MM.1S (cell line): ENCODE measurements around the gene ADCK1.

Source experiments
- DNase-seq: peaks from one replicate; pipeline ENCODE4 v3.0.0-alpha.2; 2015
- H2AFZ ChIP-seq: fragments of 300-600 bp; sonication (generic); 2 replicates; pipeline ENCODE4 v1.6.0; 2016; ENCODE audit warnings: antibody characterized with exemption, low read length
- H3F3A ChIP-seq: fragments of 300-600 bp; sonication (generic); 2 replicates; pipeline ENCODE4 v1.6.1; 2016; ENCODE audit warnings: mild to moderate bottlenecking, antibody characterized with exemption, low read length, moderate library complexity, mixed read lengths; ENCODE audit not compliant: insufficient read depth
- H3K27ac ChIP-seq: fragments of 300-600 bp; sonication (generic); 2 replicates; pipeline ENCODE4 v1.5.1; 2016; ENCODE audit warnings: mild to moderate bottlenecking, low read length
- H3K27me3 ChIP-seq: fragments of 300-600 bp; sonication (generic); replicated peaks from 2 replicates; pipeline ENCODE4 v1.6.0; 2016; ENCODE audit warnings: low read length; ENCODE audit not compliant: insufficient read depth
- H3K36me3 ChIP-seq: fragments of 300-600 bp; sonication (generic); replicated peaks from 2 replicates; pipeline ENCODE4 v1.6.1; 2016; ENCODE audit warnings: mild to moderate bottlenecking, low read length, mixed read lengths; ENCODE audit not compliant: insufficient read depth
- H3K4me1 ChIP-seq: fragments of 300-600 bp; sonication (generic); 2 replicates; pipeline ENCODE4 v1.6.1; 2016; ENCODE audit warnings: low read length, mixed read lengths
- H3K4me2 ChIP-seq: fragments of 300-600 bp; sonication (generic); 2 replicates; pipeline ENCODE4 v1.6.0; 2016; ENCODE audit warnings: low read depth, low read length
- H3K4me3 ChIP-seq: fragments of 300-600 bp; sonication (generic); 2 replicates; pipeline ENCODE4 v1.5.1; 2016; ENCODE audit warnings: low read length, mixed read lengths
- H3K79me2 ChIP-seq: fragments of 300-600 bp; sonication (generic); 2 replicates; pipeline ENCODE4 v1.6.1; 2016; ENCODE audit warnings: mixed run types, low read length, mixed read lengths
- H3K9ac ChIP-seq: fragments of 300-600 bp; sonication (generic); 2 replicates; pipeline ENCODE4 v1.6.1; 2016; ENCODE audit warnings: low read length, mixed read lengths
- H3K9me2 ChIP-seq: fragments of 300-600 bp; sonication (generic); replicated peaks from 2 replicates; pipeline ENCODE4 v1.6.1; 2016; ENCODE audit warnings: mild to moderate bottlenecking, low read length, mixed read lengths; ENCODE audit not compliant: insufficient read depth
- H3K9me3 ChIP-seq: fragments of 300-600 bp; sonication (generic); replicated peaks from 2 replicates; pipeline ENCODE4 v1.6.1; 2016; ENCODE audit warnings: mild to moderate bottlenecking, low read length, mixed read lengths; ENCODE audit not compliant: insufficient read depth
- H4K20me1 ChIP-seq: fragments of 300-600 bp; sonication (generic); 2 replicates; pipeline ENCODE4 v1.6.1; 2016; ENCODE audit warnings: mild to moderate bottlenecking, low read length, moderate library complexity, mixed read lengths; ENCODE audit not compliant: insufficient read depth
- CTCF ChIP-seq: fragments of 300-600 bp; sonication (generic); IDR thresholded peaks from 2 replicates; pipeline ENCODE4 v1.5.1; 2016; ENCODE audit warnings: antibody characterized with exemption, low read length, mixed read lengths
- EZH2 ChIP-seq: fragments of 300-600 bp; sonication (generic); optimal IDR thresholded peaks from 2 replicates; pipeline ENCODE3; 2017; ENCODE audit warnings: low read depth, mild to moderate bottlenecking, antibody characterized with exemption, low read length, mixed read lengths
- EZH2phosphoT487 ChIP-seq: fragments of 300-600 bp; sonication (generic); IDR thresholded peaks from 2 replicates; pipeline ENCODE4 v1.6.1; 2018; ENCODE audit warnings: antibody characterized with exemption, low read length

Gene ADCK1

GRCh38 chr14:77917491-77918201 is 117.7 kb downstream of the ADCK1 start:
- TF ChIP-seq CTCF (no peak), EZH2 (no peak), EZH2phosphoT487 (no peak)
- Histone ChIP-seq H3K9me3 (no peaks in the 10 kb centered on the region), H3K36me3 (no peaks in the 10 kb centered on the region), H3K4me1 (no peaks in the 10 kb centered on the region), H3K9me2 (no peaks in the 10 kb centered on the region), H3K4me3 (no peak overlapping the region), H3K4me2 (no peak overlapping the region), H3F3A (no peaks in the 10 kb centered on the region), H3K79me2 (no peaks in the 10 kb centered on the region), H3K27me3 (no peaks in the 10 kb centered on the region), H3K9ac (no peak overlapping the region), H3K27ac (no peak overlapping the region), H2AFZ (no peak overlapping the region), H4K20me1 (no peaks in the 10 kb centered on the region)
- DNase-seq = no peak

- H3K9me3 ChIP-seq = no peaks in the 10 kb centered on the region
- no peak overlapping the region for H3K4me3 ChIP-seq
- no peak overlapping the region for H3K9ac ChIP-seq
- H3K9me2 ChIP-seq = no peaks in the 10 kb centered on the region
- H4K20me1 ChIP-seq = no peaks in the 10 kb centered on the region
- no peaks in the 10 kb centered on the region for H3K36me3 ChIP-seq
- H3K27ac ChIP-seq = no peak overlapping the region
- no peak overlapping the region for H2AFZ ChIP-seq
- no peak overlapping the region for H3K4me2 ChIP-seq
- DNase-seq = no peak
- no peaks in the 10 kb centered on the region for H3K79me2 ChIP-seq
- TF ChIP-seq EZH2phosphoT487 (no peak), CTCF (no peak), EZH2 (no peak)
- H3K27me3 ChIP-seq = no peaks in the 10 kb centered on the region
- no peaks in the 10 kb centered on the region for H3F3A ChIP-seq
- H3K4me1 ChIP-seq = no peaks in the 10 kb centered on the region
Observed at GRCh38 chr14:77918448-77918847, 118.5 kb downstream of the ADCK1 start.

DNA sequence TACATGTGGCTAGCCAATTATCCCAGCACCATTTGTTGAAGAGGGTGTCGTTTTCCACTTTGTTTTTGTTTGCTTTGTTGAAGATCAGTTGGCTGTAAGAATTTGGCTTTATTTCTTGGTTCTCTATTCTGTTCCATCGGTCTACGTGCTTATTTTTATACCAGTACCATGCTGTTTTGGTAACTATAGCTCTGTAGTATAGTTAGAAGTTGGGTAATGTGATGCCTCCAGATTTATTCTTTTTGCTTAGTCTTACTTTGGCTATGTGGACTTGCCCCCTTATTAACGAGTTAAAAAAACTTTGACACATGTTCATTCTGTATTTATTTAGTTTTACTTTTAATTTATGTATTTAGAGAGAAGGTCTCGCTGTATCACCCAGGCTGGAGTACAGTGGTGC is 120.4 kb downstream of the ADCK1 start:
- TF ChIP-seq CTCF (no peak), EZH2phosphoT487 (no peak), EZH2 (no peak)
- no peaks in the 10 kb centered on the region for H3K27me3 ChIP-seq
- H3K9ac ChIP-seq = no peak overlapping the region
- H3K79me2 ChIP-seq = no peaks in the 10 kb centered on the region
- H3K9me3 ChIP-seq = no peaks in the 10 kb centered on the region
- no peak overlapping the region for H3K4me3 ChIP-seq
- H3K9me2 ChIP-seq = no peaks in the 10 kb centered on the region
- no peak overlapping the region for H3K27ac ChIP-seq
- no peaks in the 10 kb centered on the region for H3F3A ChIP-seq
- no peak overlapping the region for H2AFZ ChIP-seq
- no peaks in the 10 kb centered on the region for H3K4me1 ChIP-seq
- no peak overlapping the region for H3K4me2 ChIP-seq
- no peaks in the 10 kb centered on the region for H4K20me1 ChIP-seq
- no peak for DNase-seq
- H3K36me3 ChIP-seq = no peaks in the 10 kb centered on the region
